Neuron (in vitro differentiated cells): ENCODE data around the gene APEX2.

Source experiments
- H2AFZ ChIP-seq: one replicate; pipeline ENCODE4 v1.6.1; 2013; ENCODE audit warnings: low read depth, mild to moderate bottlenecking, inconsistent platforms, low read length, moderate library complexity
- H3K27me3 ChIP-seq: one replicate; pipeline ENCODE4 v1.6.1; 2013; ENCODE audit warnings: low read length; ENCODE audit not compliant: insufficient read depth
- H3K36me3 ChIP-seq: one replicate; pipeline ENCODE4 v1.6.1; 2013; ENCODE audit warnings: low read length; ENCODE audit not compliant: insufficient read depth
- H3K4me1 ChIP-seq: one replicate; pipeline ENCODE4 v1.6.1; 2013; ENCODE audit warnings: low read length; ENCODE audit not compliant: insufficient read depth
- H3K4me3 ChIP-seq: 2 replicates; pipeline ENCODE4 v1.5.1; 2013; ENCODE audit warnings: mild to moderate bottlenecking, low read length, moderate library complexity
- H3K9me3 ChIP-seq: one replicate; pipeline ENCODE4 v1.6.1; 2013; ENCODE audit warnings: low read length

Gene APEX2

GRCh38 chrX:54994668-54995351, 5.4 kb upstream of the APEX2 start:
- no peaks in the 10 kb centered on the region for H3K9me3 ChIP-seq
- no peaks in the 10 kb centered on the region for H3K36me3 ChIP-seq
- no peaks in the 10 kb centered on the region for H3K27me3 ChIP-seq
- no peak overlapping the region for H2AFZ ChIP-seq
- H3K4me3 ChIP-seq, result no peak overlapping the region
- H3K4me1 ChIP-seq, result no peaks in the 10 kb centered on the region

GRCh38 chrX:54995621-54996020, 4.5 kb upstream of the APEX2 start:
- Histone ChIP-seq H3K9me3 (no peaks in the 10 kb centered on the region), H3K27me3 (no peaks in the 10 kb centered on the region), H3K4me3 (no peak overlapping the region), H2AFZ (no peak overlapping the region), H3K36me3 (no peaks in the 10 kb centered on the region), H3K4me1 (no peaks in the 10 kb centered on the region)

GRCh38 chrX:55004231-55004630, 4.1 kb downstream of the APEX2 start:
- Histone ChIP-seq H3K36me3 (peaks cover 33% of the 10 kb centered on the region), H3K4me1 (peaks cover 6% of the 10 kb centered on the region), H3K4me3 (no peak overlapping the region), H2AFZ (no peak overlapping the region), H3K27me3 (no peaks in the 10 kb centered on the region), H3K9me3 (no peaks in the 10 kb centered on the region)

GRCh38 chrX:55005256-55005655, 5.1 kb downstream of the APEX2 start:
- peaks cover 33% of the 10 kb centered on the region for H3K36me3 ChIP-seq
- no peaks in the 10 kb centered on the region for H3K9me3 ChIP-seq
- H3K4me1 ChIP-seq, result peaks cover 6% of the 10 kb centered on the region
- no peak overlapping the region for H3K4me3 ChIP-seq
- H3K27me3 ChIP-seq, result no peaks in the 10 kb centered on the region
- no peak overlapping the region for H2AFZ ChIP-seq

- H2AFZ ChIP-seq, result no peak overlapping the region
- no peaks in the 10 kb centered on the region for H3K9me3 ChIP-seq
- H3K36me3 ChIP-seq, result peaks cover 33% of the 10 kb centered on the region
- no peaks in the 10 kb centered on the region for H3K27me3 ChIP-seq
- H3K4me1 ChIP-seq, result no peaks in the 10 kb centered on the region
- no peak overlapping the region for H3K4me3 ChIP-seq
Observed at GRCh38 chrX:55006827-55007621, 6.9 kb downstream of the APEX2 start.

- Histone ChIP-seq H3K4me3 (no peak overlapping the region), H3K9me3 (no peaks in the 10 kb centered on the region)
Observed at GRCh38 chrX:55007656-55008055, 7.5 kb downstream of the APEX2 start.

GRCh38 chrX:55008571-55009358, 8.6 kb downstream of the APEX2 start:
- no peaks in the 10 kb centered on the region for H3K4me1 ChIP-seq
- H3K9me3 ChIP-seq, result no peaks in the 10 kb centered on the region
- no peak overlapping the region for H2AFZ ChIP-seq
- H3K27me3 ChIP-seq, result no peaks in the 10 kb centered on the region
- peaks cover 21% of the 10 kb centered on the region for H3K36me3 ChIP-seq
- no peak overlapping the region for H3K4me3 ChIP-seq

More at GRCh38 chrX:55007656-55008055, 7.5 kb downstream of the APEX2 start:
- peaks cover 29% of the 10 kb centered on the region for H3K36me3 ChIP-seq
- no peaks in the 10 kb centered on the region for H3K4me1 ChIP-seq
- H2AFZ ChIP-seq, result no peak overlapping the region
- no peaks in the 10 kb centered on the region for H3K27me3 ChIP-seq

GRCh38 chrX:55011294-55011693, 11.1 kb downstream of the APEX2 start:
- Histone ChIP-seq H3K27me3 (no peaks in the 10 kb centered on the region), H3K9me3 (no peaks in the 10 kb centered on the region), H3K36me3 (peaks cover 4% of the 10 kb centered on the region), H3K4me3 (no peak overlapping the region), H2AFZ (no peak overlapping the region), H3K4me1 (no peaks in the 10 kb centered on the region)

GRCh38 chrX:55014897-55015299, 14.7 kb downstream of the APEX2 start:
- H3K4me3 ChIP-seq, result no peak overlapping the region
- H3K4me1 ChIP-seq, result no peaks in the 10 kb centered on the region
- no peaks in the 10 kb centered on the region for H3K36me3 ChIP-seq
- no peaks in the 10 kb centered on the region for H3K9me3 ChIP-seq
- no peaks in the 10 kb centered on the region for H3K27me3 ChIP-seq
- no peak overlapping the region for H2AFZ ChIP-seq

- Histone ChIP-seq H3K4me1 (no peaks in the 10 kb centered on the region), H3K27me3 (peaks cover 5% of the 10 kb centered on the region), H3K9me3 (no peaks in the 10 kb centered on the region), H3K36me3 (no peaks in the 10 kb centered on the region), H3K4me3 (no peak overlapping the region), H2AFZ (no peak overlapping the region)
Observed at GRCh38 chrX:55026143-55026542, 26.0 kb downstream of the APEX2 start.

- H3K9me3 ChIP-seq, result no peaks in the 10 kb centered on the region
- no peak overlapping the region for H2AFZ ChIP-seq
- no peaks in the 10 kb centered on the region for H3K36me3 ChIP-seq
- peaks cover 5% of the 10 kb centered on the region for H3K27me3 ChIP-seq
- H3K4me1 ChIP-seq, result no peaks in the 10 kb centered on the region
- no peak overlapping the region for H3K4me3 ChIP-seq
Observed at GRCh38 chrX:55026840-55027239, 26.7 kb downstream of the APEX2 start.

- no peaks in the 10 kb centered on the region for H3K36me3 ChIP-seq
- H3K4me1 ChIP-seq, result no peaks in the 10 kb centered on the region
- H3K27me3 ChIP-seq, result peaks cover 5% of the 10 kb centered on the region
- H2AFZ ChIP-seq, result no peak overlapping the region
- no peak overlapping the region for H3K4me3 ChIP-seq
- no peaks in the 10 kb centered on the region for H3K9me3 ChIP-seq
Observed at GRCh38 chrX:55028040-55028439, 27.9 kb downstream of the APEX2 start.

GRCh38 chrX:55028611-55029010, 28.4 kb downstream of the APEX2 start:
- Histone ChIP-seq H3K36me3 (no peaks in the 10 kb centered on the region), H3K9me3 (no peaks in the 10 kb centered on the region), H3K4me3 (no peak overlapping the region), H2AFZ (no peak overlapping the region), H3K27me3 (peaks cover 5% of the 10 kb centered on the region), H3K4me1 (no peaks in the 10 kb centered on the region)
